ENCODE data around the gene DNAH10. TPM values are rescaled to one million over a fixed set of nuclear protein-coding genes. Genes with fewer than 3 reads are reported as not detected.

Gene DNAH10
- total RNA-seq, 2 donors from 2014 or later, result 0.15 to 0.39 TPM

DNA sequence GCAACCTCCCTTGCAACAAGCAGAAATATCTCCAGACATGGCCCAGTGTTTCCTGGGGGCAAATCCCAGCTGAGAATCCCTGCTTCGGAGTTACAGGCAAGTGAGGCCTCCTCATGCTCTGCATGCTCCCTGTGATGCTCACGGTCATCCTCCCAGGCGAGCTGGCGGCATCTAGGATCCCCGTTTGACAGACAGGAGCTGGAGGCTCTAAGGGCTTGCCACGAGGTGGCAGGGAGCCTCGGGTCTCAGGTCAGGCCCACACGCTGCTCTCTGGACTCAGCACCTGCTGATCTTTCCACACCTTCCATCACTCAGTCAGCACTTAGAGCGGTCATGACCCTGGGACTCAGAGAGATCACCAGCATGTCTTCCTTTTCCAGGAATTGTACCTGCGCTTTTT, 130.8 kb downstream of the DNAH10 start:
- intact Hi-C loops (cut with DNase I, micrococcal nuclease), result no loop called here
- no peak for DNase-seq
- no peak for ATAC-seq

DNA sequence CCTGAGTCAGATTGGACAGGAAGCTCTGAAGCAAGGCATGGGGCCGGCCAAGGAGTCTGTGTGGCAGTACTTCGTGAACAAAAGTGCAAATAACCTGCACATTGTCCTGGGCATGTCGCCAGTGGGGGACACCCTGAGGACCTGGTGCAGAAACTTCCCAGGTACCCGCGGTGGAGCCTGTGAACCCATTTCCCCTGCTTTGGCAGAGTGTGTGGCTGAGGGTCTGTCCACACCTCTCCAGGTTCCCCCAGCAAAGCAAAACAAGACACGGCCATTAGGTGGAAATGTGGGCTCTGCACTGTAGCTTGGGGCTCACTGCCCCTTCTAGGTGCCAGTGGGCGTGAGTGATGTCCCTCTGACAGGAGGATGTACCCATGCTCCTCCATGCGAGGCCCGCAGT, 131.2 kb downstream of the DNAH10 start:
- ATAC-seq (no peak), DNase-seq (no peak)
- intact Hi-C loops (cut with DNase I, micrococcal nuclease), result no loop called here

DNA sequence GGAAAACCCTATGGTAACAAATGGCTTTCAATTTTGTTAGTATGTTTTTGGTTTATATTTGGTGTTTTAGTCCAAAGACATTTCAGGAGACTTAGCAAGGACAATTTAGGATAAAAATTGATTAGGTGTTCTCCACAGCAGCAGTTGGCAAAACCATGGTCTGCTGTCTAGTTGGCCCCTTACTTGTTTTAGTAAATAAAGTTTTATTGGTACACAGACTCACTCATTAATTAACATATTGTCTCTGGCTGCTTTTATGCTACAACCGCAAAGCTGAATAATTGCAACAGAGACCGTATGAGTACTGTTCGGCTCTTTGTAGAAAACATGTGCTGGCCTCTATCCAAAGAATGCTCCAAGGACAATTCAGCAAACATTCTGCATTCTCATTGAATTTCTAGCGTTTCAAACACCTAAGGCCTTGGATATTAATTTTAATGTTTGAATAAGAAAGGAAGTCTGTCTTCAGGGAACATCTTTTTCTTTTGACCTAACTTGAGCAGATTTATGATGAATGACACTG, 132.8 kb downstream of the DNAH10 start:
- intact Hi-C loops (cut with DNase I, micrococcal nuclease), result no loop called here
- ATAC-seq, result no peak
- DNase-seq, result no peak

DNA sequence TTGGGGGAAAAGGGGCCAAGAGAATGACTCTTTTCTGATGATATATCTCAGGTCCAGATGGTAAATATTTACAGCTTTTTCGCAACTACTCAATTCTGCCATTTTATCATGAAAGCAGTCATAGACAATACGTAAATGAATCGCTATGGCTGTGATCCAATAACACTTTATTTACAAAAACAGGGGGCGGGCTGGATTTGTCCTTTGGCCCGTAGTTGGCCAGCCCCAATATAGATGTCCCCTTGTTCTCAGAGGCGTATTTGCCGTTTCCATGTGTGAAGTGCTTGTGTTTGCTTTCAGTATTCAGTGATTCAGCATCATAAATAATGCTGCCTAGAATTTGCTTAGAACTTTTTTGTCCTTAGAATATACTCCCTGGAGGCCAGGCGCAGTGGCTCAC, 133.3 kb downstream of the DNAH10 start:
- ATAC-seq, result no peak
- DNase-seq, result no peak
- intact Hi-C loops (cut with DNase I, micrococcal nuclease), result no loop called here

DNA sequence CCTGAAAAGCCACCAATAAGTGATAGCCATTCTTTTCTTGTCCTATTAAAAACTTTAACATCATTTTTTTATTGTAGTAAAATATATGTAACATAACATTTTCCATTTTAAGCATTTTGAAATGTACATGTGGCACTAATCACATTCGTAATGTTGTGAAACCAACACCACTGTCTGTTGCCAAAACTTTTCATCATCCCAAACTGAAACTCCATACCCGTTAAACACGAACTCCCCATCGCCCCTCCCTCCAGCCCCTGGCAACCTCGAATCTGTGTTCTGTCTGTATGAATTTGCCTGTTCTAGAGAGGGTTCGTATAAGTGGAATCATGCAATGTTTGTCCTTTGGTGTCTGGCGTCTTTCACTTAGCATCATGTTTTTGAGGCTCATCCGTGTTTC, 134.7 kb downstream of the DNAH10 start:
- ATAC-seq, result no peak
- no peak for DNase-seq
- intact Hi-C loops (cut with DNase I, micrococcal nuclease), result no loop called here

DNA sequence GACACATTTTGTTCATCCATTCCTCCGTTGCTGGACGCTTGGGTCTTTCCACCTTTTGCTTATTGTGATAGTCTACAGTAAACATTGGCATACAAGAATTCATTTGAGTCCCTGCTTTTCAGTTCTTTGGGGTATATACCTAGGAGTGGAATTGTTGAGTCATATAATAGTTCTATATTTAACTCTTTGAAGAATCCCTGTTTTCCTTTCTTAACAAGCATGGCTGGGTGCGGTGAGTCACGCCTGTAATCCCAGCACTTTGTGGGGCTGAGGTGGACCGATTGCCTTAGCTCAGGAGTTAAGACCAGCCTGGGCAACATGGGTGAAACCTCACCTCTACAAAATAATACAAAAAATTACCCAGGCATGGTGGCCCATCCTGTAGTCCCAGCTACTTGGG, 135.1 kb downstream of the DNAH10 start:
- intact Hi-C loops (cut with DNase I, micrococcal nuclease), result no loop called here

DNA sequence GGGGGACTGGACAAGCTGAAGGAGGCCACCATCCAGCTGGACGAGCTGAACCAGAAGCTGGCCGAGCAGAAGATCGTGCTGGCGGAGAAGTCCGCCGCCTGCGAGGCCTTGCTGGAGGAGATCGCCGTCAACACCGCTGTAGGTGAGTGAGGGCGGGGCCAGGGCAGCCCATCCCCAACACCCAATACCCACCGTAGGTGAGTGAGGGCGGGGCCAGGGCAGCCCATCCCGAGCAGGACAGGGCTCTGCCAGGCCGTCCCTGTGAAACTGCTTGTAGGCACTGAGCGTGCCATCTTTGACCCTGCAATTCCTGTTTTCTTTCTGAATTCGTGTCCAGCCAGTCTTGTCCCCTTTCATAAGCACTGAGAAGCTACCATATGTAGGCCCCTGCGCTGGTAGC, 136.6 kb downstream of the DNAH10 start:
- intact Hi-C loops (cut with DNase I, micrococcal nuclease), result no loop called here
- ATAC-seq, result no peak
- DNase-seq, result no peak

More for the DNA sequence above, 135.1 kb downstream of the DNAH10 start:
- ATAC-seq (no peak), DNase-seq (no peak)

DNA sequence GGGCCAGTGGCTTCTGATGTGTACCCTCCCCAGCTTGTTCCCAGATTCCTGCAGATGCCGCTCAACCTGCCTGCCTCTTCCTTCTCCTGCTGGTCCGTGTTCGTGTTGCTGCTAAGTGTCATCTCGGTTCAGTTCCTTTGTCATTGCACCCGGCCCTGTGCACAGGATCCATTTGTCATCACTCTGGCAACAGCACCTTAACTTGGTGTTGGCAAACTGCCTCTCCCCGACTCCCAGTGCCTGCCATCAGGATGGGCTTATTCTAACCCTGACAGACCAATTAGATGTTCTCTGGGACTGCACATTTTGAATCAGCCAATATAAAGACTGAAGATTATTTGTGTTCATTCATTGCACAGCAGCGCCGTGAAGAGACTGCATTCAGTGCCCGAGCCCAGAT, 137.3 kb downstream of the DNAH10 start:
- DNase-seq (no peak), ATAC-seq (no peak)
- intact Hi-C loops (cut with DNase I, micrococcal nuclease), result no loop called here

DNA sequence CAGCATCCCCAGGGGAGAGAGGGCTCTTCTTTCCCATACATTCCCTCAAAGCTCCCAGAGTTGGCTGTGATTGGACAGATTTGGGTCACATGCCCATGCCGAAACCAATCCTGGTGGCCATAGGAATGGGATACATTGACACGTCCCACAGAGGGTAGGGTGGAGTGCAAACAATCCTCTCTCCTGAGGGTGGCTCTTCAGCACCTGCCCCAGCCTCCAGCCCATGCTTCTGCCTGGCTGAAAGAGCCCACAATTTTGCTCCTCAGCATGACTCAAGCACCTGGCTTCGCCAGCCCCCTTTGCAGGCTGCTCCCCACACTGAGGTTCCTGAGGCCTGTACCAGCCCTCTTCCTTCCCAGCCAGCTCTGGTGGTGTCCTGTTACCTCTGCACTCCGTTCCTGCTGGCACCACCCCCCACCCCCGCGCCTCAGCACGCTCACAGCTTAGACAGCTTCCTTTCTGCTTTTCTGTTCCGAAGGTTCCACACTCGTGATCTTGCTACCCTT, 138.8 kb downstream of the DNAH10 start:
- intact Hi-C loops (cut with DNase I, micrococcal nuclease), result loop anchor here in 1 of 2 donors (5.0 kb wide), 1 partner anchor 86 kb away; no protein-coding TSS in a partner anchor
- ATAC-seq (no peak), DNase-seq (no peak)

DNA sequence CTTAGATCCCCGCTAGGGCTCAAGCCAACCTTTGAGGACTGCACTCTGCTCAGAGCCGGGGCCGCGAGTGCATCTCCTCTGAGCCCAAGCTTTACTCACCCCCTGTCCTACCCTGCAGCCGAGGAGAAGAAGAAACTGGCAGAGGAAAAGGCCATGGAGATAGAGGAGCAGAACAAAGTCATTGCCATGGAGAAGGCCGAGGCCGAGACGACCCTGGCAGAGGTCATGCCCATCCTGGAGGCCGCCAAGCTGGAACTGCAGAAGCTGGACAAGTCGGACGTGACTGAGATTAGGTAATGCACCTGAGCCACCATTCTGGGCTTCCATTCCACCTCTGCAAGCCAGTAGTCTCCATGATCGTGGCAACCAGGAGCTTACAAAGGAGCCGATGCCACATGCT, 140.7 kb downstream of the DNAH10 start:
- ATAC-seq (no peak), DNase-seq (no peak)
- intact Hi-C loops (cut with DNase I, micrococcal nuclease), result loop anchor here in 1 of 2 donors (5.0 kb wide), 1 partner anchor 84 kb away; no protein-coding TSS in a partner anchor

DNA sequence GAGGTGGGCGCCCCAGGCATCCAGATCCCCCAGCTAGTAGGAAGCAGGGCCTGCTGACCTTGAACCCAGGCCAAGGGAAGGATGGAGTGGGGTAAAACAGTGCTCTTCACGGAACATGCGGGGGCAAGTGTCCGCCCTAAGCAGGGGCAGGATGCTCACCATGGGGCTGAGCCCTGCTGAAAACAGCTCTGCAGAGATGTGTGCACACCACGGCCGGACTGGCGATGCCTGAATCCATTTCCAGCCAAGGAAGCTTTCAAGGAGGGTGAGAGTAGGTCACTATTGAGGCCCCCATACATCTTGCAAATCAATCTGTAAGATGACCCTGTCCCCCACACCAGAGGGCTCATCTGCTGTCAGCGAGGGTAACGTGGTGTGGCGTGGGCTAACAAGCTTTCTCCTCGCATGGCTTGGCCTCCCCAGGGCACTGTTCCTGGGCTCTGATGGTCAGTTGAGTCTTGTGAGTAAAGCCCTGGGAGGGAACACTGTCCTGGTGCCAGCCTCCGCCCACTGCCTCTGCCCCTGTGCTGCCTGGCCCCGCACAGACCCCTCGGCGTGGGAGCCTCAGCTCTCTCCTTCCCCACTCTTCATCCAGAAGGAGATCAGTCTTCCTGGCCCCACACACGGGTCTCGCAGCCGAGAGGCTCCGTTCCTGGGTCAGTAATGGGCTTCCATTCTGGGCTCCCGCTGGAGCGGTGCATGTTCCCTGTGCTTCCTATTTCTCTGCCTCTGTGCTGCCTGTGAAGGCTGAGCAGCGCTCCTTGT, 141.4 kb downstream of the DNAH10 start:
- no peak for DNase-seq
- ATAC-seq, result no peak
- intact Hi-C loops (cut with DNase I, micrococcal nuclease), result loop anchor here in 1 of 2 donors (5.0 kb wide), 1 partner anchor 84 kb away; no protein-coding TSS in a partner anchor

DNA sequence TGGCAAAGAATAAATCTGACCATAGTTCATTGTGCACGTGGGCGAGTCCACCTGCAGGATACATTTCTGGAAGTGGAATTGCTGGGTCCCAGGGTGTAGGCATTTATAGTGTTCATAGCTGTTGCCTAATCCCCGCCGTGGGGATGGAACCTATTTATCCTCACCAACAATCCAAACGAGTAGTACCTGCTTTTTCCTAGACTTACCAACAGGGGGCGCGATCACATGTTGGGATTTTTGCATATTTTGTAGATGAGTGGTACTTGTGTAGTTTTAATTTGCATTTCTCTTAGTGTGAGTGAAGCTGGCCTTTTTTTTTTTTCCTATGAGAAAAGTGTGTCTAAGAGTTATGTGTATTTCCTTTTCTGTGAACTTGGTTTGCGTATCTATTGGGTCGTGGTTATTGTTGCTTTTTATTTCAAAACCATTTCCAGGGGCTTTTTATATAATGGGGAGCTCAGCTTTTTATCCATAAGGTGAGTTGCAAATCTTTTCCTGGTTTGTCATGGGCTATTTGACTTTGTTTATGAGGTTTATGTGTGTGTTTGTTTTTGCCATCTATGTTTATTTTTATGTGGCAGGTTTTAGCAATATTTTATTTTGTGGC, 143.3 kb downstream of the DNAH10 start:
- intact Hi-C loops (cut with DNase I, micrococcal nuclease), result no loop called here
- ATAC-seq (peak; percentile 58), DNase-seq (peak in 1 of 2 donors; percentile 42)

DNA sequence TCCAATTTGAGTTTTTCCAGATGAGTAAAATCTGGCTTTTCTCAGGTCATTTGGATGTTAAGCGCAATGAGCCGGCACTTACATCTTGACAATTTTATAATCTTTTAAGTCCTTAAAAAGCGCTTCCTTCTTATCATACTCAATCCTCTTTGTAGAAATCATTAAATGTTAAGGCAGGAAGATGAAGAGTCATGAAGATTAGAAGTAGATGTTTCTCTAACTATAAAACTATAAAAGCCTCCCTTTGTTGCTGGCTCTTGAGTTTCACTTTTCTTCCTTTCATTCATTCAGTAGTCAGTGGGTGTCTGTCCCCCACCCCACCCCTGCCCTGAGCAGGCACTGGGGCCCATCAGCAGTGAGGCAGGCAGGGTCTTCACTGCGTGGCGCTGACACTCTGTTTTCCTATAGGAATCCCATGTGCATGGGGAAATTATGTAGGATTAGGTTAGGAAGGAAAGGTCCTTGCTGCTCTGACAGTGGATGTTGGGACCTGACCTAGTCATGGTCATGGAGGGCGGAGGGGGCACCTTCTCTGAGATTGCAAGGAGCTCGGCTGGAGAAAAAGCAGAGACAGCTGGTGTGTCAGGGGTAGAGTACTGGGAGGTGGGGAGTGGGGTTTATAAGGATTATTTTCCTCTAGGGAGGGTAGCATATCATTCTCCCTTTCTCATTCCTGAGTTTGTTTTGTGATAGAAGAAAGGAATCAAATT, 144.8 kb downstream of the DNAH10 start:
- intact Hi-C loops (cut with DNase I, micrococcal nuclease), result no loop called here
- DNase-seq, result no peak
- no peak for ATAC-seq

DNA sequence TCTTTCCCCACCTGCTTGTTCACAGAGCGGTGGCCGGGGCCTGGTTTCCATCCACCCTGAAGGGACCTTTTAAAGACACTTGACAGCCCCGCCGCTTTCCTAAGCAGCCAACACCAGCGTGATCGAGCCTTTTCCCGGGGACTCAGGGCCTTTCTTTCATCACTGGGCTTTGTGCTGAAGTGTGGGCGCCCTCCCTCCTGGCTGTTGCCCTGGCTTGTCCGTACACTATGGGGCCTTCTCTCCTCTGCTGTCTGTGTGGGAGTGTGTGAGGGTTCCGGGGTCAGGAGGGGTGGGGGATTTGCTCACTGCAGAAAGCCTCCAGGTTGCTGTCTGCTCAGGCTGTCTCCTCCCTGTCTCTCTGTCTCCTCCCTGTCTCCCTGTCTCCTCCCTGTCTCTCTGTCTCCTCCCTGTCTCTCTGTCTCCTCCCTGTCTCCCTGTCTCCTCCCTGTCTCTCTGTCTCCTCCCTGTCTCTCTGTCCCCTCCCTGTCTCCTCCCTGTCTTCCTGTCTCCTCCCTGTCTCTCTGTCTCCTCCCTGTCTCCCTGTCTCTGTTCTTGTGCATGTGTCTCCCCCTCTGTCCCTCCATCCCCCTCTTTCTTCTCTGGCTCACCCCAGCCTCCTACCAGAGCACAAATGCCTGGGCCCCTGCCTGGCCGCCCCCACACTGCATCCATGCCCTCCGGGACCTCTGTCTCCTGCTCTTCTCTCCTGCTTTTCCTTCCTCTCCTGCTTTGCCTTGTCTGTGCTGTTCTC, 145.8 kb downstream of the DNAH10 start:
- DNase-seq (no peak), ATAC-seq (peak; percentile 65)
- intact Hi-C loops (cut with DNase I, micrococcal nuclease), result no loop called here

DNA sequence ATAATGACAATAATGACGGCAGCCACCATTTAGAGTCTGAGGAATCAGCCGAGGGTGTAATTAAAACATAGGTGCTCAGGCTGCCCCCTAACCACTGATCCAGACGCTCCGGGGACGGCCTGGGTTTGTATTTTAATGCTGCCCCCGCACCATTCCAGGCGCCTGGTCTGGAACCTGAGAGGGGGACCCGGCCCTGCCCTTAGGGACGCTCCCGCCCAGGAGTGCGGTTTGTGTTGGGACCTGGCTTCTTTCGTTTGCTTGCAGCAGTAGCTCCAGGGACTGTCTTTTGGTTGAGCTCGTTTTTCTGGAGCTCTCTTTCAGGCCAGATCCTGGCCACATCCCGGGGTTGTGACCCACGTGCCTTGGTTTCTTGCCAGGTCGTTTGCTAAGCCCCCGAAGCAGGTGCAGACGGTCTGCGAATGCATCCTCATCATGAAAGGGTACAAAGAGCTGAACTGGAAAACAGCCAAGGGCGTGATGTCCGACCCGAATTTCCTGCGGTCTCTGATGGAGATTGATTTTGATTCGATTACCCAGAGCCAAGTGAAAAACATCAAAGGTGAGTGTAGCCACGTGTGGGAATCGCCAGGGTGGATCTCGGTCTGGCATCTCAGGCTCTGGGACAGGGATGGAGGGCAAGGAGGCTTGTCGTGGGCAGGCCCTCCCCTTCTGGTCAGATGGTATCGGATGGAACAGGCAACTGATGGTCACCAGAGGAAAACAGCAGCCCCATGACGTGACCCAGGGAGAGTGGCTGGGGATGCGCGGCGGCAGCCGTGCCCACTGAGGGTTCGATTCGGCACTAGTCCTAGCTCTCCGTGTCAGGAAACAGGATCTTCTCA, 147.0 kb downstream of the DNAH10 start:
- DNase-seq (no peak), ATAC-seq (no peak)

DNA sequence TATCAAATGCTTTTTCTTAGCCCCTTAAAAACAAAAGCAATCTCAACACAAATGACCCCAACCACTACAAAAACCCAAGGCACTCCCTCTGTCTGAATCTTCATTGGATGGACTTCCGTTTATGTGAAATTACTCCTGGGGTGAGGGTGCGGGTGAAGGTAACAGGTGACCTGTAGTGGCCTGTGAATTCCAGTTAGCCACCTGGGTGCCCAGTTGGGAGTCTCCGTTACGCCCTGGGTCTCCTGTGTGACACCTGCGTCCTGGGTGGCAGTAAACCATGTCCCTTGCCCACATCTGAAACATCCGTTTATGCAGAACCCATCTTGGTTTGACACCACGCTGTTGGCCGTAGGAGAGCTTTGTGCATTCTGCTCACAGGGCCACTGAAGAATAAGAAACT, 148.0 kb downstream of the DNAH10 start:
- ATAC-seq (no peak), DNase-seq (no peak)
- intact Hi-C loops (cut with DNase I, micrococcal nuclease), result no loop called here

More for the DNA sequence above, 147.0 kb downstream of the DNAH10 start:
- intact Hi-C loops (cut with DNase I, micrococcal nuclease), result no loop called here

DNA sequence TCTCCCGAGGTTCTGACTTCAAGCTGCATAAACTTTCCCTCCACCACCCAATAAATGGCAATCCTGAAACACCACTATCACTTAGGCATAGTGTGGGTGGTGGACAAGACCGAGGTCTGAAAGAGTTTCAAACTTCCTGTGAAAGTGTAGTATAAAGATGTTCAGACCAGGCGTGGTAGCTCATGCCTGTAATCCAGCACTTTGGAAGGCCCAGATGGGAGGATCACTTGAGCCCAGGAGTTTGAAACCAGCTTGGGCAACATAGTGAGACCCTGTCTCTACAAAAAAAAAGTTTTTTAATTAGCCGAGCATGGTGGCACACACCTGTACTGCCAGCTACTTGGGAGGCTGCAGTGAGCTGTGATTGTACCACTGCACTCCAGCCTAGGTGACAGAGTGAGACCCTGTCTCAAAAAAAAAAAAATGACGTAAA, 148.7 kb downstream of the DNAH10 start:
- intact Hi-C loops (cut with DNase I, micrococcal nuclease), result no loop called here
- ATAC-seq (no peak), DNase-seq (no peak)

Measured in left colon (tissue), 2 donors.